CD4-positive, alpha-beta T cell (primary cell): ENCODE measurements around the gene CCDC178. TPM values are rescaled to one million over a fixed set of nuclear protein-coding genes. Genes with fewer than 3 reads are reported as not detected.

ENCODE experiments used
- ATAC-seq: fragments of 200-7000 bp; cut with Tn5 transposase; one replicate; pipeline ENCODE4 v1.10.0; 2022; ENCODE audit warnings: mild to moderate bottlenecking; ENCODE audit not compliant: poor library complexity
- CTCF ChIA-PET: fragments of 350-600 bp; sonication (Branson Sonifier 250); formaldehyde crosslinking; loops from one replicate; lab custom pipeline; 2021; ENCODE audit warnings: antibody characterized with exemption, inconsistent platforms; lab: Charles Lee
- POLR2A ChIA-PET: fragments of 350-600 bp; sonication (Branson Sonifier 250); formaldehyde crosslinking; loops from one replicate; lab custom pipeline; 2021; ENCODE audit warnings: antibody characterized with exemption, inconsistent platforms; lab: Charles Lee
- DNase-seq, 14 experiments: peaks; one replicate each; pipeline ENCODE4 v3.0.0-alpha.2; 2013 to 2020; ENCODE audit warnings: mixed read lengths in 2 of 14
- H3K27ac ChIP-seq, 2 donors: one replicate each; pipeline versions ENCODE4 v1.5.1 to v1.7.0; 2013; ENCODE audit warnings: low read length in 2 of 2, low read depth in 1 of 2, mild to moderate bottlenecking in 1 of 2
- H3K27me3 ChIP-seq, 2 experiments: 1 replicate in 1 of 2; 2 replicates in 1 of 2; pipeline versions ENCODE4 v1.6.1 to v1.7.0; 2013; ENCODE audit warnings: low read length in 2 of 2, control low read depth in 1 of 2, mild to moderate bottlenecking in 1 of 2, moderate library complexity in 1 of 2; ENCODE audit not compliant: insufficient read depth in 2 of 2, control insufficient read depth in 1 of 2
- H3K36me3 ChIP-seq: one replicate; pipeline ENCODE4 v1.6.1; 2013; ENCODE audit warnings: low read length, control low read depth; ENCODE audit not compliant: insufficient read depth
- H3K4me1 ChIP-seq: one replicate; pipeline ENCODE4 v1.6.1; 2013; ENCODE audit warnings: low read length, control low read depth; ENCODE audit not compliant: insufficient read depth
- H3K4me3 ChIP-seq: one replicate; pipeline ENCODE4 v1.5.1; 2013; ENCODE audit warnings: mild to moderate bottlenecking, low read length, moderate library complexity
- H3K9me3 ChIP-seq, 2 experiments: 1 replicate in 1 of 2; 2 replicates in 1 of 2; pipeline versions ENCODE4 v1.6.1 to v1.7.0; 2013; ENCODE audit warnings: low read length in 2 of 2, mild to moderate bottlenecking in 2 of 2, control low read depth in 1 of 2, moderate library complexity in 1 of 2; ENCODE audit not compliant: control insufficient read depth in 1 of 2, insufficient read depth in 1 of 2
- H3K27ac Mint-ChIP-seq: one replicate; pipeline ENCODE4 v1.8.0; 2020; ENCODE audit warnings: mixed read lengths
- H3K27me3 Mint-ChIP-seq: one replicate; pipeline ENCODE4 v1.8.0; 2021; ENCODE audit warnings: mixed read lengths
- H3K36me3 Mint-ChIP-seq: one replicate; pipeline ENCODE4 v1.8.0; 2021; ENCODE audit warnings: low read depth, mixed read lengths
- H3K4me1 Mint-ChIP-seq: one replicate; pipeline ENCODE4 v1.8.0; 2021; ENCODE audit warnings: low read depth, mixed read lengths
- H3K4me3 Mint-ChIP-seq: one replicate; pipeline ENCODE4 v1.8.0; 2020; ENCODE audit warnings: mild to moderate bottlenecking, mixed read lengths
- H3K9me3 Mint-ChIP-seq: one replicate; pipeline ENCODE4 v1.8.0; 2020; ENCODE audit warnings: mixed read lengths
- intact Hi-C, 2 experiments: fragments of 100-400 bp; cut with DNase I in 1 of 2; cut with micrococcal nuclease in 1 of 2; formaldehyde crosslinking; loops; one replicate each; pipeline versions ENCODE4 v1.15.1 to v1.9.0; 2023 to 2025; cut with DNase I, micrococcal nuclease
- total RNA-seq, 174 experiments: library from RNA in 2 of 174; stranded (reverse) in 2 of 174; gene quantifications; one replicate each; pipeline ENCODE4 v1.2.3 and lab custom pipeline; 2021 to 2026
- TF ChIP-seq, protein P1 (sequence below): fragments of 200-600 bp; IDR thresholded peaks from one replicate; pipeline ENCODE4 v1.8.0; 2022; ENCODE audit warnings: antibody characterized with exemption, mild to moderate bottlenecking

The CCDC178 gene
- total RNA-seq, 2 experiments from 2014 or later = not detected

DNA sequence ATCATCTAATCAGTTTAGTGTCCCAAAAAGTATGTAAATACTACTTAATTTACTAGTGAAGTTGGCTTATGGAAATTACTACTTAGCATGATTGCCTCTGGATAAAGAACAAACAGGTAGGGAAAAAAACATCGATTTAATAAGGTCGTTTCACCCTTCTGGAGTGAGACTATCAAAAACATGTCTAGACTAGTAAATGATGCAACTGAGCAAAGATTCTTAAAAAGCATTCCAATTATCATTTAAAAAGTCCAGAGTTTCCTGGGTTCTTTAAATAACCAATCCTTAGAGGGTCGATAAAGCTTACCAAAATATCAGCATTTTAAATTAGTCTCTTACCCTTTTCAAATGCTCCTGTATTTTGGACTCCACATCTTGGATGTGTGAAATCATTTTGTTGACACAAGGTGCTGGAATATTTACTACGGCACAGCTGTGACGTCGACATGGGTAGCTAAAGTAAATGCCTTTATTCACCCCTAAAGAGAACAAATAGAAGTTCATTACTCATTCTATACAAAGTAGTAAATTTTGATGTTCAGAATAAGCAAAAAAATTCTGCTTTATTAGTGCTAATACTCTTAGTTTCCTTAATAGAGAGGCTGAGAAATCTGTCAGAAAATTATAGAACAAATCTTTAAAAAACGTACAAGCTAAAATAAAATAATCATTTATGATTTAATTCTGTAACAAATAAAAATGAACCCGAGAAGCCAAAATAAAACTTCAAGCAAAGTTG is 70.6 kb downstream of the CCDC178 start:
- no peak overlapping the region for H3K27ac Mint-ChIP-seq
- peaks cover 5% of the 10 kb centered on the region for H3K9me3 Mint-ChIP-seq
- H3K4me3 Mint-ChIP-seq = no peak overlapping the region
- no peaks in the 10 kb centered on the region for H3K36me3 ChIP-seq
- ATAC-seq (no peak), DNase-seq (no peak)
- H3K4me3 ChIP-seq = no peak overlapping the region
- H3K4me1 Mint-ChIP-seq = no peaks in the 10 kb centered on the region
- no peaks in the 10 kb centered on the region for H3K36me3 Mint-ChIP-seq
- CTCF ChIA-PET = no interaction called here
- H3K27me3 ChIP-seq = no peaks in the 10 kb centered on the region
- no peak overlapping the region for H3K27ac ChIP-seq
- H3K27me3 Mint-ChIP-seq = no peaks in the 10 kb centered on the region
- no peaks in the 10 kb centered on the region for H3K9me3 ChIP-seq
- POLR2A ChIA-PET = no interaction called here
- TF ChIP-seq, protein P1, sequence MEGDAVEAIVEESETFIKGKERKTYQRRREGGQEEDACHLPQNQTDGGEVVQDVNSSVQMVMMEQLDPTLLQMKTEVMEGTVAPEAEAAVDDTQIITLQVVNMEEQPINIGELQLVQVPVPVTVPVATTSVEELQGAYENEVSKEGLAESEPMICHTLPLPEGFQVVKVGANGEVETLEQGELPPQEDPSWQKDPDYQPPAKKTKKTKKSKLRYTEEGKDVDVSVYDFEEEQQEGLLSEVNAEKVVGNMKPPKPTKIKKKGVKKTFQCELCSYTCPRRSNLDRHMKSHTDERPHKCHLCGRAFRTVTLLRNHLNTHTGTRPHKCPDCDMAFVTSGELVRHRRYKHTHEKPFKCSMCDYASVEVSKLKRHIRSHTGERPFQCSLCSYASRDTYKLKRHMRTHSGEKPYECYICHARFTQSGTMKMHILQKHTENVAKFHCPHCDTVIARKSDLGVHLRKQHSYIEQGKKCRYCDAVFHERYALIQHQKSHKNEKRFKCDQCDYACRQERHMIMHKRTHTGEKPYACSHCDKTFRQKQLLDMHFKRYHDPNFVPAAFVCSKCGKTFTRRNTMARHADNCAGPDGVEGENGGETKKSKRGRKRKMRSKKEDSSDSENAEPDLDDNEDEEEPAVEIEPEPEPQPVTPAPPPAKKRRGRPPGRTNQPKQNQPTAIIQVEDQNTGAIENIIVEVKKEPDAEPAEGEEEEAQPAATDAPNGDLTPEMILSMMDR = no peak
- H3K4me1 ChIP-seq = no peaks in the 10 kb centered on the region
- intact Hi-C loops = no loop called here

DNA sequence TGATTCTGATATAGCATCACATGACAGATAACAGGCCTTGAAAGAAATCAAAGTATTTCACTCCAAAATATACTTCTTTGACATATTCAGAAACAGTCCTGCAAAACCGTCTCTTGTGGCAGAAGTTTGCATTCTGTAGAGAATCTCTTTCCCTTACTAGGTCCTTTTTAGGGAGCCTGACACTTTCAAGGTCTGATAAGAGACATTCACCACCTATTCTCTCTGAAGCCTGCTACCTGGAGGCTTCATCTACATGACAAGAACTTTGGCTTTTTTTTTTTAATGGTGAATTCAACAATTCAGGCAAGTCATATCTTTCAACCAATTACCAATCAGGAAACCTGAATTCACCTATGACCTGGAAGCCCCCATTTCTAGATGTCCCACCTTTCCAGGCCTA is 83.8 kb downstream of the CCDC178 start:
- no peaks in the 10 kb centered on the region for H3K27me3 ChIP-seq
- CTCF ChIA-PET = no interaction called here
- no peaks in the 10 kb centered on the region for H3K9me3 ChIP-seq
- H3K4me3 Mint-ChIP-seq = no peak overlapping the region
- H3K4me3 ChIP-seq = no peak overlapping the region
- DNase-seq (no peak), ATAC-seq (no peak)
- TF ChIP-seq, protein P1 = no peak
- POLR2A ChIA-PET = no interaction called here
- peaks cover 10% of the 10 kb centered on the region for H3K9me3 Mint-ChIP-seq
- no peaks in the 10 kb centered on the region for H3K27me3 Mint-ChIP-seq
- no peaks in the 10 kb centered on the region for H3K36me3 ChIP-seq
- no peaks in the 10 kb centered on the region for H3K4me1 ChIP-seq
- H3K27ac ChIP-seq = no peak overlapping the region
- H3K36me3 Mint-ChIP-seq = no peaks in the 10 kb centered on the region
- H3K4me1 Mint-ChIP-seq = no peaks in the 10 kb centered on the region
- intact Hi-C loops = no loop called here
- no peak overlapping the region for H3K27ac Mint-ChIP-seq

GRCh38 chr18:33355756-33356155 is 84.8 kb downstream of the CCDC178 start:
- H3K4me1 ChIP-seq = no peaks in the 10 kb centered on the region
- no peak overlapping the region for H3K27ac ChIP-seq
- H3K4me3 ChIP-seq = no peak overlapping the region
- no peaks in the 10 kb centered on the region for H3K27me3 ChIP-seq
- no peaks in the 10 kb centered on the region for H3K36me3 Mint-ChIP-seq
- H3K27ac Mint-ChIP-seq = no peak overlapping the region
- POLR2A ChIA-PET = no interaction called here
- TF ChIP-seq, protein P1 = no peak
- no peak overlapping the region for H3K4me3 Mint-ChIP-seq
- intact Hi-C loops = no loop called here
- no peaks in the 10 kb centered on the region for H3K9me3 ChIP-seq
- DNase-seq = no peak
- H3K36me3 ChIP-seq = no peaks in the 10 kb centered on the region
- ATAC-seq = no peak
- CTCF ChIA-PET = no interaction called here
- H3K9me3 Mint-ChIP-seq = peaks cover 10% of the 10 kb centered on the region
- no peaks in the 10 kb centered on the region for H3K4me1 Mint-ChIP-seq
- H3K27me3 Mint-ChIP-seq = no peaks in the 10 kb centered on the region
